K562 (cell line): ENCODE data around the gene MRPL33. TPM values are rescaled to one million over a fixed set of nuclear protein-coding genes. Genes with fewer than 3 reads are reported as not detected.

Source experiments
- ATAC-seq: fragments of 200-7000 bp; cut with Tn5 transposase; 3 replicates; pipeline ENCODE4 v1.9.1; 2020; ENCODE audit warnings: moderate library complexity
- BruUV-seq: library from RNA; stranded (reverse); fragments of 400-500 nt; replicated peaks from 2 replicates; lab custom pipeline; 2021; lab: Mats Ljungman, UMichigan
- CTCF ChIA-PET: fragments of 300-600 bp; formaldehyde crosslinking; extraction: SDS; loops from one replicate; lab custom pipeline; 2021; ENCODE audit warnings: low intra/inter-chr PET ratio; lab: Yijun Ruan, JAX
- POLR2A ChIA-PET: fragments of 300-600, 350-650 bp; sonication (Branson Sonifier 250); formaldehyde crosslinking; extraction: SDS; loops from one replicate; lab custom pipeline; 2021; ENCODE audit warnings: antibody characterized with exemption, inconsistent platforms; lab: Yijun Ruan, JAX
- DNase-seq, 4 experiments: peaks; one replicate each; pipeline versions ENCODE4 v3.0.0 to v3.0.0-alpha.2; 2011 to 2018; ENCODE audit warnings: low spot score in 3 of 4, mixed read lengths in 3 of 4; ENCODE audit errors: extremely low read depth in 1 of 4
- FAIRE-seq: peaks from 2 replicates; lab custom pipeline; 2011; peaks lifted over from hg19 to GRCh38; lab: Jason Lieb, UNC
- H2AFZ ChIP-seq: 2 replicates; pipeline ENCODE4 v1.6.0; 2011; ENCODE audit warnings: low read depth, low read length, control low read depth, inconsistent platforms
- H3K27ac ChIP-seq: fragments of 200-600 bp; 3 replicates; pipeline ENCODE4 v1.8.0; 2011; ENCODE audit warnings: low read depth, mild to moderate bottlenecking, control low read depth, inconsistent platforms, low read length, moderate library complexity, mixed read lengths; ENCODE audit errors: extremely low read depth
- H3K27me3 ChIP-seq, 2 experiments: fragments of 300-600 bp in 1 of 2; 2 replicates in 1 of 2; 3 replicates in 1 of 2; pipeline versions ENCODE4 v1.6.0 to v1.8.0; 2011; ENCODE audit warnings: inconsistent platforms in 2 of 2, low read length in 2 of 2, mild to moderate bottlenecking in 1 of 2, mixed read lengths in 1 of 2, moderate library complexity in 1 of 2; ENCODE audit not compliant: control insufficient read depth in 2 of 2, insufficient read depth in 2 of 2
- H3K36me3 ChIP-seq: fragments of 300-600 bp; 3 replicates; pipeline ENCODE4 v1.8.0; 2011; ENCODE audit warnings: mild to moderate bottlenecking, low read length, inconsistent platforms; ENCODE audit not compliant: control insufficient read depth, insufficient read depth
- H3K4me1 ChIP-seq, 2 experiments: fragments of 200-600 bp in 1 of 2; replicated peaks in 1 of 2; 2 replicates in 1 of 2; 3 replicates in 1 of 2; pipeline versions ENCODE4 v1.5.1 to v1.8.0; 2011; ENCODE audit warnings: inconsistent platforms in 2 of 2, low read length in 2 of 2, mild to moderate bottlenecking in 1 of 2, mixed read lengths in 1 of 2, moderate library complexity in 1 of 2; ENCODE audit not compliant: control insufficient read depth in 2 of 2, insufficient read depth in 2 of 2
- H3K4me2 ChIP-seq: 2 replicates; pipeline ENCODE4 v1.6.1; 2011; ENCODE audit warnings: low read length, control low read depth, inconsistent platforms, mixed read lengths; ENCODE audit not compliant: insufficient read depth
- H3K4me3 ChIP-seq: fragments of 200-600 bp; sonication (generic), shearing (Covaris generic); 2 replicates; pipeline ENCODE4 v1.5.1; 2016; ENCODE audit warnings: control low read depth, inconsistent platforms
- H3K79me2 ChIP-seq: fragments of 200-600 bp; 3 replicates; pipeline ENCODE4 v1.8.0; 2011; ENCODE audit warnings: low read length, inconsistent platforms; ENCODE audit not compliant: control insufficient read depth, insufficient read depth
- H3K9ac ChIP-seq, 2 experiments: 2 replicates each; pipeline versions ENCODE4 v1.6.0 to v1.6.1; 2011; ENCODE audit warnings: low read depth in 2 of 2, low read length in 2 of 2, control low read depth in 1 of 2, inconsistent platforms in 1 of 2, mild to moderate bottlenecking in 1 of 2, mixed read lengths in 1 of 2; ENCODE audit not compliant: insufficient read depth in 1 of 2
- H3K9me1 ChIP-seq: one replicate; pipeline ENCODE4 v1.6.0; 2011; ENCODE audit warnings: inconsistent platforms, mild to moderate bottlenecking, low read length, moderate library complexity; ENCODE audit not compliant: control insufficient read depth, insufficient read depth
- H3K9me3 ChIP-seq: replicated peaks from 2 replicates; pipeline ENCODE4 v1.5.1; 2011; ENCODE audit warnings: low read depth, low read length, inconsistent platforms; ENCODE audit not compliant: control insufficient read depth, insufficient read depth
- H4K20me1 ChIP-seq: replicated peaks from 2 replicates; pipeline ENCODE4 v1.6.1; 2011; ENCODE audit warnings: low read length, inconsistent platforms, mixed read lengths; ENCODE audit not compliant: control insufficient read depth, insufficient read depth
- BRF2 ChIP-seq: IDR thresholded peaks from 3 replicates; pipeline ENCODE4 v1.6.1; 2011; ENCODE audit warnings: borderline replicate concordance, mild to moderate bottlenecking; ENCODE audit not compliant: insufficient read length, insufficient read depth
- CTBP1 ChIP-seq: fragments of 450-650 bp; IDR thresholded peaks from 2 replicates; pipeline ENCODE4 v1.6.1; 2016; ENCODE audit warnings: borderline replicate concordance
- FOXA3 ChIP-seq, 2 experiments: fragments of 450-650 bp in 1 of 2; sonication (generic) in 1 of 2; formaldehyde crosslinking; IDR thresholded peaks in 1 of 2; conservative IDR thresholded peaks in 1 of 2; 2 replicates each; pipeline versions ENCODE4 v1.4.0 to v1.8.0; 2020 to 2022; ENCODE audit warnings: mild to moderate bottlenecking in 2 of 2, missing genetic modification reagents in 1 of 2
- FOXK2 ChIP-seq, 2 experiments: fragments of 450-650 bp; IDR thresholded peaks in 1 of 2; conservative IDR thresholded peaks in 1 of 2; 2 replicates each; pipeline ENCODE4 v1.6.1; 2016; ENCODE audit warnings: low read depth in 2 of 2, mild to moderate bottlenecking in 1 of 2
- REST ChIP-seq, 2 experiments: fragments of 450-650 bp; formaldehyde crosslinking in 1 of 2; IDR thresholded peaks; 2 replicates each; pipeline versions ENCODE4 v1.4.0 to v1.6.1; 2014 to 2020; ENCODE audit warnings: mild to moderate bottlenecking in 2 of 2, borderline replicate concordance in 1 of 2, low read depth in 1 of 2
- SPI1 ChIP-seq: IDR thresholded peaks from 2 replicates; pipeline ENCODE4 v1.6.1; 2011; ENCODE audit warnings: low read depth, low read length, control low read depth, borderline replicate concordance
- ZNF449 ChIP-seq: fragments of 250-450 bp; sonication (Bioruptor Pico); IDR thresholded peaks from 2 replicates; pipeline ENCODE4 v1.8.0; 2022; ENCODE audit warnings: moderate library complexity, mild to moderate bottlenecking, inconsistent platforms
- ZNF589 ChIP-seq: fragments of 200-800 bp; sonication (Bioruptor generic); IDR thresholded peaks from 2 replicates; pipeline ENCODE4 v1.6.1; 2016; ENCODE audit warnings: low read depth, missing genetic modification characterization, missing compliant biosample characterization
- WGBS: fragments of 100-300 bp; shearing (Covaris generic); methylation state at CpG from one replicate; pipeline ENCODE4 v1.1.6; 2016; ENCODE audit warnings: low coverage, mixed read lengths; ENCODE audit not compliant: insufficient coverage; ENCODE audit errors: missing lambda C conversion rate; 5-methylcytosine and 5-hydroxymethylcytosine counted together
- in situ Hi-C: fragments of 300-500 bp; cut with MboI; formaldehyde crosslinking; loops from 4 replicates; pipeline ENCODE4 v1.15.0; 2018; ENCODE audit warnings: inconsistent platforms, mixed read lengths
- intact Hi-C: fragments of 100-400 bp; cut with micrococcal nuclease; formaldehyde crosslinking; loops from 2 replicates; pipeline ENCODE4 v1.14.2; 2022
- polyA plus RNA-seq, 8 experiments: library from polyadenylated mRNA; depleted of rRNA in 4 of 8; stranded (reverse) in 5 of 8; unstranded in 3 of 8; fragments of >200 nt; fragmentation: Nextera tagmentation in 2 of 8; fragmentation: Illumina TruSeq in 1 of 8; extraction: Ambion mirVana in 2 of 8; extraction: Trizol in 1 of 8; gene quantifications; 2 replicates each; pipeline versions ENCODE4 v1.2.1 to v1.2.3, GENCODE V29; 2011 to 2014; ENCODE audit warnings: inconsistent platforms in 1 of 8, missing spikeins in 1 of 8
- total RNA-seq, 7 experiments: library from RNA; depleted of rRNA in 6 of 7; stranded (reverse); fragments of >200 nt in 6 of 7; fragmentation: Illumina TruSeq in 2 of 7; extraction: Trizol in 2 of 7; gene quantifications; 2 replicates each; pipeline versions ENCODE4 v1.2.1 to v1.2.3, GENCODE V29; 2011 to 2021; ENCODE audit warnings: low replicate concordance in 1 of 7
- TF ChIP-seq, protein P1 (sequence below): fragments of 450-650 bp; IDR thresholded peaks from 2 replicates; pipeline ENCODE4 v1.6.1; 2016

The MRPL33 gene
- total and polyA plus RNA-seq, 9 of the 15 experiments (the other 6 are each of a cell fraction or from before 2014, with no cell fraction given), result 68.3 to 338 (median 226) TPM

DNA sequence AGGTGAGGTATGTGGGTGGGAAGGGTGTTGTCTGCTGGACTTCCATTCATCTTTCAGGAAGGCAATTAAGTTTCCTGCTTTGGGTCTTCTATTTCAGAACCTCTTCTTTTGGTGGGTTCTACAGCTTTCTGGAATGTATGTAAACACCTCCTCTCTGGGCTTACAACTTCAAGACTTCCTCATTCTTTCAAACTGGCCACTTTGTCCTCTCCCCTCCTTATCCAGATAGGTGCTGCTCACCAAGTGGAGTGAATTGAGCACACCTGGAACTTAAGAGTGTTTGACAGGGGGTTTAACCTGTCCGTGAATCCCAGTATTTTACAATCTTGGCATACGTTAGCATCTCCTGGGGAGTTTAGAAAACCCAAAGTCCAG lies 5.2 kb upstream of the MRPL33 start:
- Histone ChIP-seq H3K4me2 (peak overlapping the region; percentile 77), H2AFZ (peak overlapping the region; percentile 99)
- ATAC-seq, result no peak
- TF ChIP-seq, protein P1, sequence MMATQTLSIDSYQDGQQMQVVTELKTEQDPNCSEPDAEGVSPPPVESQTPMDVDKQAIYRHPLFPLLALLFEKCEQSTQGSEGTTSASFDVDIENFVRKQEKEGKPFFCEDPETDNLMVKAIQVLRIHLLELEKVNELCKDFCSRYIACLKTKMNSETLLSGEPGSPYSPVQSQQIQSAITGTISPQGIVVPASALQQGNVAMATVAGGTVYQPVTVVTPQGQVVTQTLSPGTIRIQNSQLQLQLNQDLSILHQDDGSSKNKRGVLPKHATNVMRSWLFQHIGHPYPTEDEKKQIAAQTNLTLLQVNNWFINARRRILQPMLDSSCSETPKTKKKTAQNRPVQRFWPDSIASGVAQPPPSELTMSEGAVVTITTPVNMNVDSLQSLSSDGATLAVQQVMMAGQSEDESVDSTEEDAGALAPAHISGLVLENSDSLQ, result no peak
- TF ChIP-seq FOXK2 (conservative IDR thresholded peaks at IDR 0.05 in 1 of 2, IDR thresholded peaks at IDR 0.05 in 1 of 2; ENCODE audit: low read depth in 2 of 2) (0 out of 4 replicates have a peak, but pooled peaks of 1 of the 2 experiments have one; percentile 16), SPI1 (peak; percentile 78), REST (IDR thresholded peaks at IDR 0.05; ENCODE audit: borderline replicate concordance) (no peak), REST (CRISPR knock-in tag; IDR thresholded peaks at IDR 0.05; ENCODE audit: low read depth) (no peak), BRF2 (no peak), CTBP1 (0 out of 2 replicates have a peak, but pooled peaks have one; percentile 4), ZNF449 (CRISPR knock-in tag) (no peak), ZNF589 (CRISPR knock-in tag) (no peak), FOXA3 (CRISPR knock-in tag; conservative IDR thresholded peaks at IDR 0.05 in 1 of 2, IDR thresholded peaks at IDR 0.05 in 1 of 2) (no peak)

More for the DNA sequence above, 5.2 kb upstream of the MRPL33 start:
- Histone ChIP-seq H3K27ac (no peak overlapping the region), H3K36me3 (no peaks in the 10 kb centered on the region), H3K9me1 (no peaks in the 10 kb centered on the region), H4K20me1 (no peaks in the 10 kb centered on the region), H3K4me1 (peaks cover 9 to 11% of the 10 kb centered on the region in 2 experiments; a peak in 4 of 5 replicates), H3K4me3 (no peak overlapping the region), H3K27me3 (peaks cover 0 to 10% of the 10 kb centered on the region in 2 experiments; a peak in 2 of 5 replicates), H3K9ac (no peak overlapping the region; a peak in 1 of 4 replicates), H3K9me3 (no peaks in the 10 kb centered on the region), H3K79me2 (no peaks in the 10 kb centered on the region)
- no TSS peak for BruUV-seq
- POLR2A ChIA-PET, result interaction anchor here (0.6 kb wide), 1 partner anchor 181 kb away, joined by 3 read pairs; no protein-coding TSS in a partner anchor
- WGBS, result 71% methylated on average over 2 of the region's 2 CpGs
- no peak for DNase-seq
- no peak for FAIRE-seq
- CTCF ChIA-PET, result no interaction called here
- intact Hi-C loops (no loop called here), in situ Hi-C loops (no loop called here)
